Activated CD8-positive, alpha-beta memory T cell treated with anti-CD3 and anti-CD28 coated beads, Interleukin-2, amount 50 U/mL, for 1 hour (primary cell): Measurements from ENCODE around the gene NCOA4.
"Not testable (repeated sequence)": the region's sequence is repeated elsewhere in the genome, so short reads cannot be mapped to it uniquely, and the experiment has no call there.

Source experiments
- DNase-seq: peaks from one replicate; pipeline ENCODE4 v3.0.0-alpha.2; 2020; ENCODE audit errors: extremely low read depth

The NCOA4 gene

DNA sequence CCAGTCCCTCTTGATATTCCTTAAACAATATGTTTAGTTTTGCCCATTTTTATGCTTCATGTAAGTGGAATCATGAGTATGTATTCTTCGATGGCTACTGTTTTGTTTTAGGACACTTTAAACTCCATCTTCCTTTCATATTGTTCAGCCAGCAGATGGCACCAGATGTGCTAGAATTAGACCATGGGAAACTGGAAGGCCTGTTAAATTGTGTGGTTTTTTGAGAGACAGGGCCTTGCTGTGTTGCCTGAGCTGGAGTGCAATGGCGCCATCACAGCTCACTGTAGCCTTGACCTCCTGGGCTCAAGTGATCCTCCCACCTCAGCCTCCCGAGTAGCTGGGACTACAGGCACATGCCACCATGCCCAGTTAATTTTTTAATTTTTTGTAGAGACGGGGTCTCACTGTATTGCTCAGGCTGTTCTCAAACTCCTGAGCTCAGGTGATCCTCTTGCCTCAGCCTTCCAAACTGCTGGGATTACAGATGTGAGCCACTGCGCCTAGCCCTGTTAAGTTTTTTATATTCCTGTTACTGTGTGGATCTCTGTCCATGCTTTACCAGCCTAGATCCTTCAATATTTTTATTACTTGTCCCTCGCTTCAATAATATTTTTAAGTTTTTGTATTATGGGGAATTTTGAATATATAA, 46.8 kb downstream of the NCOA4 start:
- peak; percentile 21 for DNase-seq

DNA sequence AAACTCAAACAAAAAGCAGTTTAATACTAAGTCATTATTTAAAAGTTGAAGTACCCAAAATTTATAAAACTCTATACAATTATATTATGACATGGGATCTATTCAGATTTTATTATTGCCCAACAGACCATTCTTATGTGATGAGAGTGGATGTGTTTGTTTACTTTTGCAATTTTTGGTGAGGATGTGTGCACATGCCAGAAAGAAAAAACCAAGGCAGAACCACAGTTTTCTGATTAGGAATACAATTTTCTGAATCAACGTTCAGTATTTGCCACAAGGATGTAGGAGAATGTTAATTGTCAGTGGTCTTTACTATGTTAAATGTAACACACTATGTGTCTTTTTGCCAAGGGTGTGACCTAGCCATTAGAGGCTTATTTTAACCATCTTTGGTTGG, 49.1 kb downstream of the NCOA4 start:
- not testable (repeated sequence) for DNase-seq

DNA sequence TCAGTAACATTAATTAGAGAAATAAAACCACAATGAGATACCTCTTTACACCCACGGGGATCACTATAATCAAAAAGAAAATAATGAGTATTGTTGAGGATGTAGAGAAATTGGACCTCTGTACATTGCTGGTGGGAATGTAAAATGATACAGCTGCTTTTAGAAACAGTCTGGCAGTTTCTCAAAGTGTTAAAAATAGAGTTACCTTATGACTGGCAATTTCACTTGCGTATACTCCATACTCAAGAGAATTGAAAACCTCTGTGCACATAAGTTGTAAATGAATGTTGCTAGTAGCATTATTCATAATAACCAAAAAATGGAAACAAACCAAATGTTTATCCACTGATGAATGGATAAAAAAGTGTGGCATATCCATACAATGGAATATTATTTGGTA, 51.9 kb downstream of the NCOA4 start:
- not testable (repeated sequence) for DNase-seq

DNA sequence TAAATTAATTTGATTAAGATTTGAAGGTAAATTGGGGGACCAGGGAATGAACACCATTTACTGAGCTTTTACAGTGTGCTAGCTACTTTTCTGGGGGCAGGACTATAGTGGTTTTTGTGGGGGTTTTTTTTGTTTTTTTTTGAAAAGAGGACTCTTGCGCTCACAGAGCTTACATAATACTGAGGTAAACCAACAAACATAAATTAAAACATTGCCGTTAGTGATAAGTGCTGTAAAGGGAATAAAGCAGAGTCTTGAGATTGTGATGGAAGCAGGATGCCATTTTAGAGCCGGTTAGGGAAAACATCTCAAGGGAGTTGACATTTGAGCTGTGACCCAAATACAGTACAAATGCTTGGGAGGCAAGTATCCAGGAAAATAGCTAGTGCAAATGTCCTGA, 56.4 kb downstream of the NCOA4 start:
- DNase-seq: not testable (repeated sequence)

DNA sequence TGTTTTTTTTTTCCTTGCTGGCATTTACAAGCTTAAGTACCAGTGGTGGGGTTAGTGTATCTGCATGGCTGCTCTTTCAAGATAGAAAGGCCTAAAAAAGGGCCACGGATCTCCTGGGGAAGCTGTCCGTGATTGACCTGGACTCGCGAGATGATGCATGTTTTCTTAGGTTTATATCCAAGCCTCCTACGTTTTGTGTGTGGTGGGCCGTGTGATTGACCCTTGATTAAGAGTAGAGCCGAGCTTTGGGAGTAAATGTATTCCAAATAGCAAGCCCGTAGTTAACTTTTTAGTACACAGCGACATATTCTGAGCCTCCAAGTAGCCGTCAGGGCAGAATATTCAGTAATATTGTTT, 57.6 kb downstream of the NCOA4 start:
- DNase-seq: not testable (repeated sequence)

DNA sequence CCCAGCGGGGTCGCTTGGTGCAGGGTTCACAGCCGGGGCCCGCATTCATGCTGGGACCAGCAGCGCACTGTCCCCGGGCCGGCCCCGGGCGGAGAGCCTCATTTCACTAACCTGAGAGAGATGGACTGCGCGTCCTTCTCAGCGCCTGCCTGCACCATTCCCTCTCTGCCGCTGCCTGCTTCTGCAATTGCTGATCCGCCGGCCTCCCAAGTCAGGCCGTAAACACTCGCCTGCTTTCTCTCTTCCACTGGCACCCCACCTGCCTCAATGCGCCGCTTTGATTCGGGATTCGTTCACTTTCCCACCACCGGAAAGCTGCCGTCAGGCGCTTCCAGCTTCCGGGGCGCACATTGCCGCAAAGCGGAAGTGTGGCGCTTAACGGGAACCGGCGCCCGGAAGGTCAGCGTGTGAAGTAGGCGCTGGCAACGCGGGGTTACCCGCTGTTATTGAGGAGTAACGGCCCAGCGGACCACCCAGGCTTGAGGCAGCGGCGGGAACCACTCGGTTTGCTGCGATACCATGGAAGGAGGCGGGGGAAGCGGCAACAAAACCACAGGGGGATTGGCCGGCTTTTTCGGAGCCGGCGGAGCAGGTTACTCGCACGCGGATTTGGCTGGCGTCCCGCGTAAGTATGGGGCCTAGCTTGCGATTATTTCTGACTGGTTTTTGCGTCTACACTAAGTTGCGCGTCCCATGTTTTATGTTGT, 58.2 kb downstream of the NCOA4 start, which contains the start of gene TIMM23:
Gene TIMM23 (plus strand): TSS at position 384 of the 707 bp plus-strand sequence. CDS start 136 bp downstream, at position 520.
- DNase-seq: peak; percentile 40

DNA sequence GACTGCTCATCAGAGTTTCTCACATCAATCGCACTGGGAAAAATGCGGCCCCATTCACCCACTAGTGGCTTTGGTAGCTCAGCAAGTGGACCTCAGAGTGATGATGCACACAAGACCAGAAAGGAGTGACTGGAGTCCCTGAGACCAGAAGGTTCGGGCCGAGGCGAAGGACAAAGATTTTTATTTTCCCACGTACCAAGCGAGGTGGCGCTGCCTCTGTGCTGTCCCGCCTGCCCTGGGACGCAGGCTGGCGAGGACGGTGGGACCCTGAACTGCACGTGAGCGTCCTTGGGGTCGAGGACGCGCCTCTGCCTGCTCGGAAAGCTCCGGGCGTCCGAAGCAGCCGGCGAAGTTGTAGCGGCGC, 58.7 kb downstream of the NCOA4 start:
- not testable (repeated sequence) for DNase-seq

DNA sequence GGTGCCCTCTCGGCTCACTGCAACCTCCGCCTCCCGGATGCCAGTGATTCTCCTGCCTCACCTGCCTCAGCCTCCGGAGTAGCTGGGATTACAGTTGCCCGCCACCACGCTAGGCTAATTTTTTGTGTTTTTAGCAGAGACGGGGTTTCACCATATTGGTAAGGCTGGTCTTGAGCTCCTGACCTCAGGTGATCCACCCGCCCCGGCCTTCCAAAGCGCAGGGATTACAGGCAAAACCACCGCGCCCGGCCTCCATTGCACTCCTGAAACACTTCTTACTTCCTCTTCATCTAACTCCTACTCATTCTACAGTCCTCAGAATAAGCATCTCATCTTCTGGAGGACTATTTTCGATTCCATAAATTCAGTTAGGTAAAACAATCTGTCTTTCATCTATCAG, 59.4 kb downstream of the NCOA4 start:
- not testable (repeated sequence) for DNase-seq

DNA sequence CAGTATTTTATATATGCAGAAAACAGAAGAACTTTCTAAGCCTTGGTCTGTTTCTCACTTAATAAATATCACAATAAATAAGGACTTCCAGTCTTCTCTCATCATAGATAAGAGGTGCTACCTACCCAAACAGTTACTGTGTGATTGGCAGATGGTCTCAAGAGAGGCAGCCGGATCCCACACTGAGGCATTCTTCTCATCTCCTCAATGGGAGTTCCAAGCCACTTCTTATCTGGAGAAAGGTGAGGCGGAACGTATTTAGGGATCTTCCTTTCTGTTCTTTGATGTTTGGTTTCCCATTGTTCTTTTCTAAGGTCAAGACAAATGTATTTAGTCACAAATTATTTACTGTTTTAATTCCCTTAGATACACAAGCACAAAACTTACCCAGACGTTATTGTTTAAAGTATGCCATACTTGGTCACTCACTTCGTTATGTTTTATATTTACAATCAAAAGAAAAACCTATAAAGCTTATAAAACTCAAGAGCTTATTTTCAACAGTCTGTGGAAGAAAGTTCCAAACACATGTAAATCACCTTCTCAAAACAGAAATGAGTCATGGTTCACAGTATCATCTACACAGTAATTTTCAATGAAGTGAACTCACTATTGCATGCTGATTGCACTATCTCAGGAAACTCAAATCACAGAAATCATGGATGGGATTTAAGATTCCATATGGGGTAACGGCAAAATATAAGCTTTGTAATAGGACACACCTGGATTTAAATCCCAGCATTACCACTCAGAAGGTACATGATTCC, 67.6 kb downstream of the NCOA4 start:
- not testable (repeated sequence) for DNase-seq

DNA sequence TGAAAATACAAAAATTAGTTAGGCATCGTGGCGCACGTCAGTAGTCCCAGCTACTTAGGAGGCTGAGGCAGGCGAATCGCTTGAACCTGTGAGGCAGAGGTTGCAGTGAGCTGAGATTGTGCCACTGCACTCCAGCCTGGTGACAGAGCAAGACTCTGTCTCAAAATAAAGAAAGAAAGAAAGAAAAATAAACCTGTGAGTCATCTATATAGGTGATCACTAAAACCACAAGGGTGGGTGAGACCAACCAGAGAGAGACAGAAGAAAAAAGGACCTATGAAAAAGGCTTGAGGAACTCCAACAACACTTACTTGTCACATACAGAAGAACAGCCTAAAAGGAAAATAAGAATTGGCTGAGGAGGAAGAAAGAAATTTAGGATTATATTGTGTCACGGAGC, 72.5 kb downstream of the NCOA4 start:
- not testable (repeated sequence) for DNase-seq

DNA sequence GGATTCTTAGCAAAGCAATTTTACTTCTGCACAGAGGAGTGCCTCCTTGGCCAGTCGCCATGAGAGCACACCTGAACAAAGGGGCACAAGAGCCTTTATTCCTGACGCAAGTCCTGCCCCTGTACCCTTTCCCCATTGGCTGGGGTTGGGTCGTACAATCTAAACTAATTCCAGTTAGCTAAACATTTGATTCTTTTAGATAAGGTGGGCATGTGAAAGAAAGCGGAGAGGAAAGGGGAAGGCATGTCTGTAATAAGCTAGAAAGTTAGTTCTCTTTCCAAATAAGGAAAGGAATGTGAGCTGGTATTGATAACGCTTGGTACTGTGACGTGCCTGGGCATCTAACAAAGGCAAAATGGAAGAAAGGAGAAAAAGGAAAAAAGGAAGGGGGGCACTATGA, 73.8 kb downstream of the NCOA4 start:
- DNase-seq: not testable (repeated sequence)
